Ramos (cell line): ENCODE results near the gene ST8SIA2.
"Not testable (repeated sequence)": the region's sequence is repeated elsewhere in the genome, so short reads cannot be mapped to it uniquely, and the experiment has no call there.

ENCODE experiments used
- in situ Hi-C: fragments of 300-500 bp; cut with MboI; formaldehyde crosslinking; loops from one replicate; pipeline ENCODE4 v1.14.3; 2022; ENCODE audit warnings: low sequenced_read_pairs; ENCODE audit not compliant: unreplicated experiment

ST8SIA2 gene

DNA sequence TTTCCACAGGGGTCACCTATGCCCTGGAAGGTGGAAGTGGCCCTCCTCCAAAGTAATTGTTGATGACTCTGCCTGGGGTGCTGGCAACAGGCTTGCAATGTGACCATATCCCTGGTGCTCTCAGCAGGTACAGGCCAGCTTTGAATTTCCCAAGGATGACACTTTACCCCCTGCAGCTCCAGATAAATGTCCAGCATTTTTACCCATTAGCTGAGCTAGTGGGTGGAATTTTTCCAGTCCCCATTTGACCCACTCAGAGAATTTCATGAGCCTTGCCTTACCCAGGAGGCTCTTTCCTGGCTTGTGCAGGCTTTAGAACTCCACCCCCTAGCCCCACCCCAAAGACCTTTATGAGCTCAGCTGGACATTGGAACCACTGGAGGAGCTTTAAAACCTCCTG lies 77.6 kb downstream of the ST8SIA2 start:
- in situ Hi-C loops, result no loop called here

DNA sequence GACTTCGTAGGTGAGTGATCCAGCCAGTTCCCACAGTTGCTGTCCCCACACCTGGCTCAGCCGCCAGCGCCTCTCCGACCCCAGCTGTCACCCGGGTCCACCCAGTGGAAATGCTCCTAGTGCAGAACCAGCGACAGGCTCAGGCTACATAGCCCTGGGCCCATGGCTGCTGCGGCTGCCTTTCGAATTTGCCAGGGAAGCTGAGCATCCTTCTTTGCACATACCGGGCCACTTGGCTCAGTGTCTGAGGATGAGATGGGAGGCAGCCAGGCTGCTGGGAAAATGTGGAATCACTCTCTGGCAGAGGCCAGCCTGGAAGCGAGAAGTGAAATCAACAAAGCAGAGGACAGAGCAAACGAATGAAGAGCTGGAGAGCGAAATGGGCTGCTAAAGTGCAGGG lies 80.1 kb downstream of the ST8SIA2 start:
- in situ Hi-C loops, result no loop called here

DNA sequence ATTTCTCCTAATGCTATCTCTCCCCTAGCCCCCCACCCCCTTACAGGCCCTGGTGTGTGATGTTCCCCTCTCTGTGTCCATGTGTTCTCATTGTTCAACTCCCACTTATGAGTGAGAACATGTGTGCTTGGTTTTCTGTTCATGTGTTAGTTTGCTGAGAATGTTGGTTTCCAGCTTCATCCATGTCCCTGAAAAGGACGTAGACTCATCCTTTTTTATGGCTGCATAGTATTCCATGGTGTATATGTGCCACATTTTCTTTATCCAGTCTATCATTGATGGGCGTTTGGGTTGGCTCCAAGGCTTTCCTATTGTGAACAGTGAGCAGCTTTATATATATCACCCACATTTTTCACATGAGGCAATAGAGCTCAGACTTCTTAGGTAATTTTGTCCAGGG lies 86.0 kb downstream of the ST8SIA2 start:
- in situ Hi-C loops, result not testable (repeated sequence)

DNA sequence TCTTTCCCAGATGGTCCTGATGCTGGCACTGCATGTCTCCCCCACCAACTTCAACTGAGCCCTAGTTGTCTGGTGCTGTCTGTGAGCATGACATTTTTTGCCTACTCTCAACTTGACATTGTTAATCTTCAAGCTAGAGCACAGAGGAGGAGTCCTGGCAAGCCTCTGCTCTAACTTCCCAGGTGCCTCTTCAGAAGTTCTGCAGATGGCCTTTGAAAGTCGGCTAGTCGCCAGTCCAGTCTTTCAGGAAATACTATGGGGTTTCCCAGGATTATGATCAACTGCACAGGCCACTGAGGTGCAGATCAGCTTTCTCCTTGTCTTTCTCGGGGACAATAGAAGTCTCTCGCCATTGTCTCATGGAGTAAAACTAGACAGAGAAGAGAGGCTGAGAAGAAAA lies 86.7 kb downstream of the ST8SIA2 start:
- in situ Hi-C loops, result no loop called here

DNA sequence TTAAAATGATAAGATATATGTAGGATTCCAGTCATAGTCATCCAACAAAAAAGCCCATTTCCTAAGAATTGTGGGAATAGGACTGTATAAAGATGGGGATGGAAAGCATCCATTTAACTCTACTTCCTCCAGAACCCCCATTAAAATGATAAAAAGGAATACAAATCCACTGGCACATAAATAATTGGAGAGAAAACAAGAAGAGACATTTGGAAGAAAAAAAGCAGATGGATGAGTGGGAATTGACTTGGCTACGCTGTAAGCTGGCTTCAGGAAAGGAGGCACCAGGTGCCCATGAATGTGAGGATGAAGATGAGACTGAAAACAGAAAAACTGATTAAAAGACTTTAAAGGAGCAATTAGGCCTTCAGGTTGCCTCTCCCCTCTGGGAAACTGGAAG lies 91.8 kb downstream of the ST8SIA2 start:
- in situ Hi-C loops, result no loop called here

DNA sequence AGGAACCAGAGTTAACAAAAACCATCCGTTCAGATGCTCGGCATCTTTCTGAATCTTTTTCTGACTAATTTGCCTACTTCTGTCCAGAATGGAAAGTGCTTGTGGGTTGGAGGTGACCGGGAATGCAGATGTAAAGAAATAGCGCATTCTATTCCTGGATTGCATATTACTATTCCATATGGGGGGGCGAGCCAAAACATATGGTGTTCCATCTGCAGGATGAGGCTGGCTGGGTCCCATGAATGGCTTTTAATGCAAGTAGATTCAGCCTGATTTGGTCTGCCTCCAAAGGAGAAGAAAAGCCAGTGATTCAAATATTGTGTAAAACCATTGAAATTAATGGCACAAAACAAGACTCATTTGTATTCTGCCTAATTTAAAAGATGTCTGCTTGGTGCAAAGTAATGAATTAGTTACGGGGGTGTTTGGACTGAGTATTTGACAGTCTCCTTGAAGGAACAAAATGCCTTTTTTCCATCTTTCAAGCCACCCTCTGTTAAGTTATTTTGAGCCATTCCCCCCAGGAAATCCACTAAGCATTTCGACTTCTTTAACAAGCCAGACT lies 99.0 kb downstream of the ST8SIA2 start:
- in situ Hi-C loops, result no loop called here

DNA sequence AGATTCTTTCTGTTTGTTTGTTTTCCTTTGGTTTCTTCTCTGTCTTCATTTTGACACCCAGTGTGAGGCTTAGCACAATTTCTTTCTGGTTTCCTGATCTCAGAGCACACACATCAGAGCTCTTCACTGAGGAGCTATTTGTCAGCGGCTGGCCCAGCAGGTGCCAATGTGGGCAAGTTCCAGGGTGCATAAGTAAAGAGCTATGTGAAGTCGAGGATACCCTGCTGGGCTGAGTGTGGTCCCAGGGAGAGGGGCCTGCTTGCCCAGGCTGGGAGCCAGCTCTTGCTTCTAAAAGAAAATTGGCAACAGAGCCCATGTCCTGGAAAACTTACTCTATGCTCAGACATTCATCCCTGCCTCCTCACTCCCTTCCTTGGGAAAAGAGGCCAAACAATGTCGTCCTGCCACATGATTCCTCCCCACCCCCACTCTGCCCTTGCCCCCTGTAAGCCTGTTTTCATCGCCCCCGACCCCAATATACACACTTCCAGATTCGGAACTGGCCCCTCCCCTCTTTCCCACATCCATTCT lies 101.2 kb downstream of the ST8SIA2 start:
- in situ Hi-C loops, result no loop called here

DNA sequence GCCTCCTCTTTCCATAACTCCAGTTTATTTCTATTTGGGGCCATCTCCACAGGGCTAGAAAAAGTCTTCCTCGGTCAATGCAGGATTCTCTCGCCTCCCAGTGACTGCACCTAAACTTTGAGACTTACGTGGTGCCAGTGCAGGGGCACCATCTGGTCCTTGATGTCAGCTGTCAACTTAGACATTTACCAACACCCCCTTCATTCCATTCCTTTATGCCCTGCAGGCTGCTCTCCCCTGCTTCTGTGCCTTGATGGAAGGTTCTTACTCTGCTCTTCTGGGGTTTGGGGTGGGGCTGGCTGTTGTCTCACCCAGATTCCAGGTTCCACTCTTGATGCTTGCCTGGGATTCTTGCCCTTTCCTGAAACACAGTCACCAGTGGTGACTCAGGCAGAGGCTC lies 101.8 kb downstream of the ST8SIA2 start:
- in situ Hi-C loops, result no loop called here

DNA sequence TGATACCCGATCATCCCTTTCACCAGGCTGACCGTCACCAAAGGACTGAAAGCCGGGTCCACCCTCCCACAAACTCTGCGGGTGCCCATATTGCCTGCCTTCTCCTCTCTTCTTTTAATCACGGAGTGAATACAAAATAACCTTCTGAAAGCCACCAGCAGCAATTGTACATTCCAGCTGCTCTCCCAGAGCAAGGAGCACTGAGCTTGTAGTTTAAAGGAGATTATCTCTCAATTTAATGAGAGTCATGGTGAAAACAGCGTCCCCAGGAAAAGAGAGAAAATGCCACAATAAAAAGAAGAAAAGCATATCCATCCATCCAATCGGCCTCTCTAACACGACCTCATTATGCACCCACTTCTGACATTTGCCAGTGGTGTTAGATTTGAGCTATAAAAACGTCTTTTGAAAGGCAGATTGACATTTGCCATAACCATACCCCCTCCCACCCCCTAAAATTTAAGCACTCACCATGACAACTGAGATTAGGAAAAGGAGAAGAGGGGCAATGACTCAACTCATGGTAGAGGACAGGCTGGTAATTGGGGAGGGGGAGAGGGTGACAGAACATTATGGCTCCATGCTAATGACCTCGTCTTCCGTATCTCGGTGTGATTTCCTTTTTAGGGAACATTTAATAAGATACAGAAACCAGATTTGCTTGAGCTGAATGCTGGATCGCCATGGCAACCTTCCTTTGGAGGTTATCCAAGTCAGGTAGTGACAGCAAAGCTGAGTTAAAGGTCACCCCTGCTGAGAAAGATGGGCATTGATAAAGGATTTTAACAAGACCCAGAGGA lies 106.2 kb downstream of the ST8SIA2 start:
- in situ Hi-C loops, result no loop called here

DNA sequence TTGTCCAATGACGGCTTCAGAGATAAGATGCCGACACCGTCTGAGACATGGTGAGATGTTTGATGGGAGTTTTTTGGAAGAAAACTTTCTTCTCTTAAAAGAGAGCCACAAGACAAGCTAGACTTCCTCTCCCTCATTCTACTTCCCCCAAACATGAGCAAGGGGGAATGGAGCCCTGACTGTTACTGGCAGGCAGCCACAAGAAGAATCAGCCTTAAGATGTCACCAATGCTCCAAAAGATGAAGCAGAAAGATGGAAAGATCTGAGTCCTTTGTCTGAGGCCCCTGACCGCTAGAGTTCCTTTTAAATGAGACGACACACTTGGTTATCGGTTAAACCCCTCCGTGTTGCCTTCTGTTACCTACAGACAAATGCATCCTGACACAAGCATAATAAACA lies 108.7 kb downstream of the ST8SIA2 start:
- in situ Hi-C loops, result no loop called here

DNA sequence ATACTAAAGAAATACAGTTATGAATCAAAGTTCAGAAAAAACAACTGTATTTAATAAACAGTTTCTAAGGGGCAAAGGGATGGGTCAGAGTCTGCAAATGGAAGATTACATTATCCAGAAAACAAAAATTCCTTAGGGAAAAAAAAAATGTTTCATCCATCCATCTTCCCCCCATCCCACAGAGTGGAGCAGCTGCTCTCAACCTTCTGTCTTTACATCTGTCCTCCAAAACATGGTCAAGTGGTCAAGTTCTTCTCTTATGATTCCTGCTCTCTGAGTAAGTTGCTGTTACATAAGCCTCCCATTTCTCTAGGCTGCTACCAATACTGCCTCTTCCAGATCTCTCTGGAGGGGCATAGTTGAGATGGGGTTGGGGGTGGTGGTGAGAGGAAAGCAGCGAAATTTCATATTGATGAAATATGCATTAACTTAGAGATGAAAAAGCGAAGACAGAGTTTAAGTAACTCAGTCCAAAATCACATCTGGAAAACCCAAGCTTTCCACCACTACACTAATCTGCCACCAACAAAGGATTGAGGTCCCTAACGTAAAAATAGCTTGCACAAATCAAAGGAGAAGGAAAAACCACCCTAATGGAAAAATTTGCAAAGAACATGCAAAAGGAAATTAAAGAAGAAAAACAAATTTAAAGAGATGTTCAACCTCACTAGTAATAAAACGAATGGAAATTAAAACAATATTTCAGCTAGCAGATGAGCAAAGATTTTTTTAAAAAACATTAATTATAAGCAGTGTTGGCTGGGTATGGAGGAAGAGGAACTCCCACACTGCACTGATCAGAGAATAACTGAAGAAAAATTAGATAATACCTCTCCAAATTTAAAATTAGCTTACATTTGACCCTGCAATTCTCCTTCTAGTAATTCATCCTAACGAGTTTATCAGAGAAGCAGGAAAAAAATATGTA lies 109.5 kb downstream of the ST8SIA2 start:
- in situ Hi-C loops, result no loop called here

DNA sequence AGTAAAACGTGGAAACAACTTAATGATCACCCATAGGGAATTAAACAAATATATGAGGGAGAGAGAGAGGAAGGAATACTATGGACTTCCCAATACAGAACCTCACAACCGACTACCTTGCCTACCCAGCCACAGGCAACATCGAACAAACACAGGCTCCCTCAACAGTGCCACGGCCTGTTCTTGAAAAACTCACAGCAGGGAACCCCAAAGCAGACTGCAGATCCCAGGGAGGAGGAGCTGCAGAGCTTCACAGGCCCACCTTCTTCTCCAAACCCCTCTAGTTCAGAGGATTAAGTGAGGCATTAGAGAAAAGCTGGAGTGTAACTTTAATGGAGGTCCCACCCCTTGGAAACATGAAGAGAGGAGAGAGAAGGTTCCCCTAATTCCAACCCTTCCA lies 110.2 kb downstream of the ST8SIA2 start:
- in situ Hi-C loops, result no loop called here

DNA sequence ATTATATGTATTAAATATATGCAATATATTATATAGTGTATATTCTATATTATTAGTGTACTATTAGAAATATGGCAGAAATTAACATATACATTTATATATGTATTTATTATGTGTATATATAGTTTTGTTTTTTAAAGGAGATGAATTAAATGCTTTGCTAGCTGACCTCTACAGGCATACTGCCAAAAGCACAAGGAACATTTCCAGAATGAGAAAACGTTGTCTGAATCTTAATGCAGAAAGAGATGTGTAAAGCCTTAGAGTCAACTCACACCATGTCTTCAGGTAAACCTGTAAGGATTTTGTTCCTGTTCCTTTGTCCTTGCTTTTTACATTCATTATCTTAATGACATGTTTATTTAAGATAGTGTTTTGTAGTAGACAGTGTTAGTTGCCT lies 111.9 kb downstream of the ST8SIA2 start:
- in situ Hi-C loops, result no loop called here

DNA sequence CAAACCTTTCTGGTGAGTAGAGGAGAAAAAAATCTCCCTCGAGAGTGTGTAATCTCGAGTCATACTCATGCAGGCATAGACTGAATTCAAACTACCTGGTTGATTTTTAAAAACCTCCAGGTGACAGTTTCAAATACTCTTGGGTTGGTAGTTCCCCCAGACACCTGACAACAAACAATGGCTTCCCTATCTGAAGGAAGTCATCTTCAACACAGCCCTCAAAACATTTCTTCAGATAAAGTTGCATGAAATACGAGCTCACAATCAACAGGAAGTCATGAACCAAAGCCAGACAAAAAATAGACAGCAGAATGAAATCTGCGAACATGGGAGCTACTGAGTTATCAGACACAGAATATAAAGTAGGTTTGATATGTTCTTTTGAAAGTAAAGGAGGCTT lies 112.8 kb downstream of the ST8SIA2 start:
- in situ Hi-C loops, result no loop called here

DNA sequence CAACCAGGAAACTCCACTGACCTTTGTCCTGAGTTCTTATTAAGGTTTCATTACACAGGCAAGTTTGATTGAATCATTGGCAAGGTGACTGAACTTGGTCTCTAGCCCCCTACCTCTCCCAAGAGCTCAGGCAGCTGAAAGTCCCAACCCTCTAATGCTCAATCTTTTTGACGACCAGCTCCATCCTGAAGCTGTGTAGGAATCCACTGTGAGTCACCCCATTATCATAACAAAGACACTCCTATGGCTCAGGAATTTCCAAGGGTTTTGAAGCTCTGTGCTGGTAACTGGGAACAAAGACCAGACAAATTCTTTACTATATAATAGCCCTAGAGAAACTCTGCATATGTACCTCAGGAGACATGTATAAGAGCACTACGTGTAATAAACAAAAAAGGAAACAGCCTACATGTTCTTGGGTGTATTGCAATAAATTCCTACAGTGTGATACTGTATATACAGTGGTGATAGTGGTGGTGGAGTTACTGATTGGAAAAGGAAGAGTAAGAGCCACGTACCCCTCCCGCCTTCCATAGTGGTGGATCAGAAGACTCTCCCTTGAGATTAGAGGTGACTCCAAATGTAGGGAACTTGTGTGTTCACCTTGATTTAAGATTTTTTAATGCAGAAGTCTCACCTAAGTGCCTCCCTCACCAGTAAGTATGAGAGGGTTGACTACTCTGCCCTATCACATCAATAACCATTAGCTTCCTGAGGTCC lies 116.6 kb downstream of the ST8SIA2 start:
- in situ Hi-C loops, result no loop called here
